ENCODE results near the gene ALDH1A3. TPM values are rescaled to one million over a fixed set of nuclear protein-coding genes. Genes with fewer than 3 reads are reported as not detected.

Gene ALDH1A3
- total RNA-seq, 2 experiments from 2014 or later: not detected

- DNase-seq: no peak
- ChIA-PET POLR2A (no interaction called here), CTCF (no interaction called here)
- H3K9me3 Mint-ChIP-seq: no peaks in the 10 kb centered on the region
- no peaks in the 10 kb centered on the region for H3K4me1 Mint-ChIP-seq (ENCODE audit: low read depth)
- no peak overlapping the region for H3K4me3 Mint-ChIP-seq
- no peak for ATAC-seq (ENCODE audit: poor library complexity)
- Histone ChIP-seq H3K27ac (ENCODE audit: low read depth in 1 of 2, low read length in 2 of 2) (no peak overlapping the region), H3K4me3 (ENCODE audit: low read length) (no peak overlapping the region), H3K9me3 (ENCODE audit: control insufficient read depth in 1 of 2, insufficient read depth in 1 of 2, low read length in 2 of 2) (no peaks in the 10 kb centered on the region), H3K27me3 (ENCODE audit: control insufficient read depth in 1 of 2, insufficient read depth in 2 of 2, low read length in 2 of 2) (peaks cover 1 to 7% of the 10 kb centered on the region in 2 experiments), H3K36me3 (ENCODE audit: insufficient read depth, low read length) (no peaks in the 10 kb centered on the region), H3K4me1 (ENCODE audit: insufficient read depth, low read length) (no peaks in the 10 kb centered on the region)
- no peak for TF ChIP-seq CTCF (IDR thresholded peaks at IDR 0.05)
- no peak overlapping the region for H3K27ac Mint-ChIP-seq
- peaks cover 29% of the 10 kb centered on the region for H3K27me3 Mint-ChIP-seq
- intact Hi-C loops (cut with DNase I, micrococcal nuclease): no loop called here
- no peaks in the 10 kb centered on the region for H3K36me3 Mint-ChIP-seq (ENCODE audit: low read depth)
These were observed 19.2 kb downstream of the ALDH1A3 start for GRCh38 chr15:100898661-100899462.

GRCh38 chr15:100899601-100900000 lies 20.0 kb downstream of the ALDH1A3 start:
- no peak overlapping the region for H3K27ac Mint-ChIP-seq
- CTCF ChIA-PET: no interaction called here
- Histone ChIP-seq H3K27me3 (ENCODE audit: control insufficient read depth in 1 of 2, insufficient read depth in 2 of 2, low read length in 2 of 2) (peaks cover 0 to 5% of the 10 kb centered on the region in 2 experiments), H3K9me3 (ENCODE audit: control insufficient read depth in 1 of 2, insufficient read depth in 1 of 2, low read length in 2 of 2) (no peaks in the 10 kb centered on the region), H3K4me3 (ENCODE audit: low read length) (no peak overlapping the region), H3K36me3 (ENCODE audit: insufficient read depth, low read length) (no peaks in the 10 kb centered on the region), H3K4me1 (ENCODE audit: insufficient read depth, low read length) (no peaks in the 10 kb centered on the region), H3K27ac (ENCODE audit: low read depth in 1 of 2, low read length in 2 of 2) (no peak overlapping the region)
- H3K36me3 Mint-ChIP-seq (ENCODE audit: low read depth): no peaks in the 10 kb centered on the region
- intact Hi-C loops (cut with DNase I, micrococcal nuclease): no loop called here
- DNase-seq (no peak), ATAC-seq (ENCODE audit: poor library complexity) (no peak)
- H3K27me3 Mint-ChIP-seq: peaks cover 23% of the 10 kb centered on the region
- POLR2A ChIA-PET: no interaction called here
- H3K4me3 Mint-ChIP-seq: no peak overlapping the region
- no peak for TF ChIP-seq CTCF (IDR thresholded peaks at IDR 0.05)
- H3K9me3 Mint-ChIP-seq: no peaks in the 10 kb centered on the region
- H3K4me1 Mint-ChIP-seq (ENCODE audit: low read depth): no peaks in the 10 kb centered on the region

- H3K4me3 Mint-ChIP-seq: no peak overlapping the region
- TF ChIP-seq CTCF (IDR thresholded peaks at IDR 0.05): no peak
- H3K9me3 Mint-ChIP-seq: no peaks in the 10 kb centered on the region
These were observed 20.6 kb downstream of the ALDH1A3 start for GRCh38 chr15:100900136-100900794.

More at GRCh38 chr15:100900136-100900794, 20.6 kb downstream of the ALDH1A3 start:
- Mint-ChIP-seq H3K27ac (no peak overlapping the region), H3K27me3 (peaks cover 18% of the 10 kb centered on the region), H3K36me3 (ENCODE audit: low read depth) (no peaks in the 10 kb centered on the region), H3K4me1 (ENCODE audit: low read depth) (no peaks in the 10 kb centered on the region)
- intact Hi-C loops (cut with DNase I, micrococcal nuclease): no loop called here
- ATAC-seq (ENCODE audit: poor library complexity) (no peak), DNase-seq (no peak)
- Histone ChIP-seq H3K4me3 (ENCODE audit: low read length) (no peak overlapping the region), H3K36me3 (ENCODE audit: insufficient read depth, low read length) (no peaks in the 10 kb centered on the region), H3K4me1 (ENCODE audit: insufficient read depth, low read length) (no peaks in the 10 kb centered on the region), H3K27ac (ENCODE audit: low read depth in 1 of 2, low read length in 2 of 2) (no peak overlapping the region), H3K27me3 (ENCODE audit: control insufficient read depth in 1 of 2, insufficient read depth in 2 of 2, low read length in 2 of 2) (peaks cover 0 to 5% of the 10 kb centered on the region in 2 experiments), H3K9me3 (ENCODE audit: control insufficient read depth in 1 of 2, insufficient read depth in 1 of 2, low read length in 2 of 2) (no peaks in the 10 kb centered on the region)
- ChIA-PET POLR2A (no interaction called here), CTCF (no interaction called here)
